GM19324 (cell line): ENCODE results near the gene ORC6.
"Not testable (repeated sequence)": the region's sequence is repeated elsewhere in the genome, so short reads cannot be mapped to it uniquely, and the experiment has no call there.

Source experiments
- ATAC-seq: cut with Tn5 transposase; IDR thresholded peaks from one replicate; pipeline ENCODE4 v1.9.1; 2021; ENCODE audit warnings: mild to moderate bottlenecking, moderate library complexity; ENCODE audit not compliant: unreplicated experiment, low FRiP score

Gene ORC6, protein sequence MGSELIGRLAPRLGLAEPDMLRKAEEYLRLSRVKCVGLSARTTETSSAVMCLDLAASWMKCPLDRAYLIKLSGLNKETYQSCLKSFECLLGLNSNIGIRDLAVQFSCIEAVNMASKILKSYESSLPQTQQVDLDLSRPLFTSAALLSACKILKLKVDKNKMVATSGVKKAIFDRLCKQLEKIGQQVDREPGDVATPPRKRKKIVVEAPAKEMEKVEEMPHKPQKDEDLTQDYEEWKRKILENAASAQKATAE

DNA sequence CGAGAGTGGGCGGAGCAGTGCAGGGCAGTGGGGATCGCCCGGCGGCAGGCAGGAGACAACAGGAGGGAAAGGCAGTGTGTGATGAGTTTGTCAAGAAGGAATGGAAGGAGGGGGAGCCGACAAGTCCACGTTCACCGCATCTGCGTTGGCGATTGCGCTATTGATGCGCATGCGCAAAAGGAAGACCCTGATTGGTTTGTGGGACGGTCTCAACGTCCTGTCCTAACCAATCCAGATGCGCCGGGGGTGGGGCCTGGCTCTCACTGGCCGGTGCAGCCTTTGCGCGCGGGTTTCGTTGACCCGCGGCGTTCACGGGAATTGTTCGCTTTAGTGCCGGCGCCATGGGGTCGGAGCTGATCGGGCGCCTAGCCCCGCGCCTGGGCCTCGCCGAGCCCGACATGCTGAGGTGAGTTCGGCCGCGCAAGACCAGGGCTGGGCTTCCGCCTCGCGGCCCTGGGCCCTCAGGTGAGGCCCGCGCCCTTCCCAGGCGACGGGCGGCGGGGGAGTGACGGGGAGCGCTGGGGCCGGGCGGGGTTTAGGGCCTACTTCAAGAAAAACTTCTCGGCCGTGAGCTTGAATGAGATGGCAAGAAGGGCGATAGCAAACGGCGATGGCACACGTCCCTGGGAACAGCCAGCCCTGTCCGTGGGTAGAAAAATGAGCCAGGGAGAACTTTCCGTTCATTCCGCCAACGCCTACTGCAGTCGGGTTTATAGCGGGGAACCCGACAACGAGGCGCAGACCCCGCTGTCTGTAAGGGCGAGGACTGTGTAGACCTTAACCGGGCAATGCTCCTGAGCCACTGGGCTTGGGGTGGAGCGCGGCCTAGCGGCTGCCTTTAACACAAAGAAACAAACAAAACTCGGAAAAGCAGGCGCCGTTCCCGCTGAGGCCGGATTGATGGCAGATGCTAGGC, at the start of gene ORC6:
ORC6 (plus strand) TSS at position 295 of the 916 bp plus-strand sequence; CDS start at position 342, 47 bp downstream.
- ATAC-seq = peak; percentile 86

- no peak for ATAC-seq
Measured at GRCh38 chr16:46648656-46649055, 40.8 kb upstream of the ORC6 start.

GRCh38 chr16:46649588-46650253, 39.7 kb upstream of the ORC6 start:
- no peak for ATAC-seq

DNA sequence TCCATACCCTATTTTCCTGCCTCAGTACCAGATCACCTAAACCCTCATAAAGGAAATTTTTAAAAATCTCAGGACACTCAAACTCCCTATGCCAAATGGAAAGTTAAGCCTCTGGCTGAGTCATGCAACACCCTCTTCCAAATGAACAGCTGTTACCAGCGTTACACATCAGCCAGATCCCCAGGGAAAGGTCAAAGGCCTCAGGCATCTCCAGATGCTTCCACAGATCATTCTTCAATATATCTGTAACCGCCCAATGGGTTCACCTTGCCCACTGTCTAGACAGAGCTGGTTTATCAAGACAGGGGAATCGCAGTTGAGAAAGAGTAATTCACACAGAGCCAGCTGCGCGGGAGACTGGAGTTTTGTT, 39.2 kb upstream of the ORC6 start:
- no peak for ATAC-seq

DNA sequence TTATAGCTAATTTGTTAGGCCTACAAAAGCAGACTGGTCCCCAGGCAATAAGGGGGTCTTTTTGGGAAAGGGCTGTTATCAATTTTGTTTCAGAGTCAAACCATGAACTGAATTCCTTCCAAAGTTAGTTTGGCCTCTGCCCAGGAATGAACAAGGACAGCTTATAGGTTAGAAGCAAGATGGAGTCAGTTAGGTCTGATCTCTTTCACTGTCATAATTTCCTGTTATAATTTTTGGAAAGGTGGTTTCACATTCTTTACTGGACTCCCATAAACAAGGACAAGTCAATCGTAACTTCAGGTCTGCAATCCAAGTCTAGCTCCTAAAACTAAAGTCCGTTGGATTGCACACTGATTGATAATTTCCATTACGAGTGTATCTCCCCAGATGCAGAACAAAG, 38.2 kb upstream of the ORC6 start:
- ATAC-seq = no peak

DNA sequence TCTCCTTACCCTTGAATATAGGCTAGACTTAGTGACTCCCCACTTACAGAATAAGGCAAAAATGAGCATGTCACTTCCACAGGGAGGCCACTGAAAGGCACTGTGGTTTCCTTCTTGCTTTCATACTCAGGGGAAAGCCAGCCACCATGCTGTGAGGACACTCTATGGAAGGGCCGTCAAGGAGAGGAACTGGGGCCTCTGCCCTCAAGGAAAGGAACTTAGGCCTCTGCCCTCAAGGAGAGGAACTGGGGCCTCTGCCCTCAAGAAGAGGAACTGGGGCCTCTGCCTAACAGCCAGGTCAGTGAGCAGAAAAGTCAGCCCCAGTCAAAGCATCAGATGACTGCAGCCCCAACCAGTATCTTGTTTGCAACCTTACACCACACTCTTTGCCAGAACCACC, 30.5 kb upstream of the ORC6 start:
- ATAC-seq = peak; percentile 90

GRCh38 chr16:46662123-46662522, 27.3 kb upstream of the ORC6 start:
- no peak for ATAC-seq

- peak; percentile 54 for ATAC-seq
Measured at GRCh38 chr16:46673320-46674013, 16.0 kb upstream of the ORC6 start.

- ATAC-seq = not testable (repeated sequence)
Measured at GRCh38 chr16:46677943-46678342, 11.5 kb upstream of the ORC6 start.

GRCh38 chr16:46681867-46682266, 7.6 kb upstream of the ORC6 start:
- not testable (repeated sequence) for ATAC-seq

- no peak for ATAC-seq
Measured at GRCh38 chr16:46686815-46687473, 2.5 kb upstream of the ORC6 start.

DNA sequence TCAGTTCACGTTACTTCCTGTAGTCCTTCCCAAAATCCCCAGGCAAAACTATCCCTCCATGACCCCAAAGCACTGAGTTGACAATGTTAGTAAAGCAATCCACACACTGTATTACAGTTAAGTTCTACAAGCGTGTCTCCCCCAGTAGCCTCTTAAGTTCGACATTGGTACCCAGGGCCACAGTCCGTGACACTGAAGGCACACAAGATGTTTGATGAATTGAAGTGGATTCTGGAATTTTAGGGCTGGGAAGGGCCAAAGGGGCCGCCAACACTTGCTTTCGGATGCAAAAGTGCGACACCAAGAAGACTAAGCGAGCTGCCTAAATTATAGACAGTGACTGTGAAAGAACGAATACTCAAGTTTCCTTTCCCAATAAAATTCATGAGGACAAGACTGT, 2.0 kb upstream of the ORC6 start:
- ATAC-seq = no peak

GRCh38 chr16:46688101-46688653, 1.3 kb upstream of the ORC6 start:
- ATAC-seq = no peak

GRCh38 chr16:46688654-46689364, 650 bp upstream of the ORC6 start, which contains the start of gene VPS35:
TSS of gene VPS35 (minus strand) at chr16:46689178. CDS start at chr16:46689133, 45 bp downstream.
- ATAC-seq = peak; percentile 93

DNA sequence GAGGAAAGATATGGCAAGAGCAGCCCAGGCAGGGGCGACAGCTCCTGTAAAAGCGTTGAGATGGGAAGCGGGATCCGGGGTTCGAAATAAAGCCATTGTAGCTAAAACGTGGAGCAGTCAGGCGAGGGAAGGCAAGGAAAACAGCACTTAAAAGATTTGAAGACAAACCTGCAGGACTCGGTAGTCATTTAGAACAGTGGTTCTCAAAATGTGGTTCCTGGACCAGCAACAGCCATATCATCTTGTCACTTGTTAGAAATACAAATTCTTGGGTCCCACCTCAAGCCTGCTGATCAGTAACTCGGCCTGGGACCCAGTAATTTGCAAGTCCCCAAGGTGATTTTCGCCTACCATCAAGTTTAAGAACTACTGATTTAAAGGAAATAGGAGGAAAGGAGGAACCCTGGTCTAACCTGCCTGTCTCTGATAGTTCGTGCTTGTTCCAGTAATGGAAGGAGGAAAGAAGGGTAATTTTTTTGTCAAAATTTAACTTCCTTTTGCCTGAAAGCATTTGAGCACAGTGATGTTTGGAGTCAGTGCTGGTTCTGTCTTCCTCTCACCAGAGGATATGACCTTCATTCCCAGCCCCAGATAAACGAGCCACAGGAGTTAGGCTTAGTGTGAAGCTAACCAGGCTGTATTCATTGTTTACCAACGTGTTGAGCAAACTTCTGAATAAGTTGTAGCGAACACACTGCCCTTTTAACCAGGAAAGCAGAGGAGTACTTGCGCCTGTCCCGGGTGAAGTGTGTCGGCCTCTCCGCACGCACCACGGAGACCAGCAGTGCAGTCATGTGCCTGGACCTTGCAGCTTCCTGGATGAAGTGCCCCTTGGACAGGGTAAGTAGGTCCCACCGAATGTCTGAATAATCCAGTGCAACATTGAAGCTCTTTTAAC, 1.1 kb downstream of the ORC6 start:
- ATAC-seq = no peak

GRCh38 chr16:46691726-46692125, 2.3 kb downstream of the ORC6 start:
- no peak for ATAC-seq

DNA sequence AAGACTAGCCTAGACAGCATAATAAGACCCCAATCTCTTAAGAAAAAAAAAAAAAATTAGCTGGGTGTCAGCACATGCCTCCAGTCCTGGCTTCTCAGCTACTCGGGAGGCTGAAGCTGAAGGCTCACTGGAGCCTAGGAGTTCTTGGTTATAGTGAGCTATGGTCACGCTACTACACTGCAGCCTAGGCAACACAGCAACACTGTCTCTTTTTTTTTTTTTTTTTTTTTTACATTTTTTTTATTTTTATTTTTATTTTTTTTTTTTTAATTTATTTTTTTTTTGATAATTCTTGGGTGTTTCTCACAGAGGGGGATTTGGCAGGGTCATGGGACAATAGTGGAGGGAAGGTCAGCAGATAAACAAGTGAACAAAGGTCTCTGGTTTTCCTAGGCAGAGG, 4.1 kb downstream of the ORC6 start:
- no peak for ATAC-seq

GRCh38 chr16:46695937-46696336, 6.5 kb downstream of the ORC6 start:
- no peak for ATAC-seq
